GDM1 (cell line): Measurements from ENCODE around the gene ATP6V0D1.
"Not testable (repeated sequence)": the region's sequence is repeated elsewhere in the genome, so short reads cannot be mapped to it uniquely, and the experiment has no call there.

Source experiments
- DNase-seq: peaks from one replicate; lab custom pipeline; 2025; lab: John Stamatoyannopoulos, UW

ATP6V0D1 gene

DNA sequence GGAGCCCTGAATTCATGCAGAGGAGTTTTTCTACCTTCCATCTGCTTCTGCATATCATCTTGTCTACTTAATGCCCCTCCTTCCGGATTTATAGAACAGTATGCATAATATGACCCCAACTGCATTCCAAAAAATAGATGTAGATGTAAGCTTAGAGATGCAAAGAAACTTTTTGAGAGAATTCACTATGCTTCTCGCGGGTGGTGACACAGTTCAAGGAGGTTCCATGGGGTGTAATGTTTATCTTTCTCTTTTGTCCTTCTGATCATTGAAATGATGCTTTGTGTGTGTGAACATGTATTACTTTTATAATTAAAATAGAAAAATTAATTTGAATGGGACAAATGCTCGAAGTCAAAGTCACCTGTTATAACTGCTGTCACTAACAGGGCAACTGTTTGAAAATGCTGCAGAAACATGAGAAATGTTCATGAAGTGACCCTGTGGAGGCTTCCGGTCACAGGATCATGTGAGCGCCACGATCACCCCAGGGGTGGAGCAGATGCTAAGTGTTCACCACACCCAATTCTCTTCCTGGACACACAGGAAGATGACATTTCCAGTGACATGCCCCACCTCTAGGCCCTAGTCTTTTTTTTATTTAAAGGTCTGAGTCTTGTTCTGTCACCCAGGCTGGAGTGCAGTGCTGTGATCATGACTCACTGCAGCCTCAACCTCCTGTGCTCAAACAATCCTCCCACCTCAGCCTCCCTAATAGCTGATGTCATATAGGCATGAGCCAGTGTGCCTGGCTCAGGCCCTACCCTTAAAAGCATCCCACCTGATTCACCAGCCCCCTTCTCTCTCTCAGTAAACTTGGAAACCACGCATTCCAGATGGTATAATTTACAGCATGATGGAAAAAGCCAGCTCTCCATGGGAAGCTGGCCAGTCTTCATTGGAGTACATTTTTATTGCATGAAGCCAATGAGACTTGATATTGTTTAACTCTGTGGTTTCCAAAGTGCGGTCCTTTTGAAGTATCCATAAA is 23.4 kb upstream of the ATP6V0D1 start:
- no peak for DNase-seq

DNA sequence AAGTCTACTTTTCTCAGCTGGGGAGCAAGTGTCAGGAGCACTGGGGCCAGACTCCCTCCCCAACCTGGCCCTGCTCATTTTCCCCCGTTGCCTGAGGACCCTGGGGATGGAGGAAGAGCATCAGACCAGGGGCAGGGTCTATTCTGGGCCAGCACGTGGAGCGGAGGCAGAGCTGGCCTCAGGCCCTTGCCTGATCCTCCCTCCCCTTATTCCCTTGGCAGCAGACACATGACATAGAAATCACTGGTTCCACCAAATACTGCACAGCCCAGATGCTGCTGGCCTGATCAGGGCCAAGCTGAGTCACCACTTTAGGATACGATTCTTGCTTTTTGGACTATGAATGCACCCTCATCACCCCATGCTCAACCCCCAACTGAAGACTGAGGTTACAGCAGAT is 18.1 kb upstream of the ATP6V0D1 start:
- no peak for DNase-seq

DNA sequence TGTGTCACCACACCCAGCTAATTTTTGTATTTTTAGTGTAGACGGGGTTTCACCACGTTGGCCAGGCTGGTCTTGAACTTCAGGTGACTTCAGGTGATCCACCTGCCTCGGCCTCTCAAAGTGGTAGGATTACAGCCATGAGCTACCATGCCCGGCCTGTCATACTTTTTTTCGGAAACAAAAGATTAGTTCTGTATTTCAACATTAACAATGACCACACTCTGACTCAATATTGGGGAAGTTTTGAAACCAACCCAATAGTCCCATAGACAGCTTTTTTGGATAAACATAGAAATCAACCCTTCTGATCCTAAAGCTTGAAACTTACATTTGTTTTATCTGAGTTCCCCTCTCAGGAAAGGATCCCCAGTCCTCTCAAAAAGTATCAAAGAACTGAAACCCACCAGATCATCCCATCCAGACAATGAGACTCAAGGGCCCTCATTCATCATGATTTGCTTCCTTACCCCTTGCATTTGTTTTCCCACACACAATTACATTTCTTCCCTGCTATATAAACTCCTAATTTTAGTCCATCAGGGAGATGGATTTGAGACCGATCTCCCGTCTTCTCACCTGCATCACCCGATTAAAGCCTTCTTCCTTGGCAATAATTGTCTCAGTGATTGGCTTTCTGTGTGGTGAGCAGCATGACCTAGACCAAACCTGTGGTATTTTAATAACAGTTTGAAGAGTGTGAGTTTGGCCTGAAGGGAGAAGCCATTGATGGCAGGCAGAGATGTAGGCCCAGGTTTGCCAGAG is 9.6 kb upstream of the ATP6V0D1 start:
- no peak for DNase-seq

DNA sequence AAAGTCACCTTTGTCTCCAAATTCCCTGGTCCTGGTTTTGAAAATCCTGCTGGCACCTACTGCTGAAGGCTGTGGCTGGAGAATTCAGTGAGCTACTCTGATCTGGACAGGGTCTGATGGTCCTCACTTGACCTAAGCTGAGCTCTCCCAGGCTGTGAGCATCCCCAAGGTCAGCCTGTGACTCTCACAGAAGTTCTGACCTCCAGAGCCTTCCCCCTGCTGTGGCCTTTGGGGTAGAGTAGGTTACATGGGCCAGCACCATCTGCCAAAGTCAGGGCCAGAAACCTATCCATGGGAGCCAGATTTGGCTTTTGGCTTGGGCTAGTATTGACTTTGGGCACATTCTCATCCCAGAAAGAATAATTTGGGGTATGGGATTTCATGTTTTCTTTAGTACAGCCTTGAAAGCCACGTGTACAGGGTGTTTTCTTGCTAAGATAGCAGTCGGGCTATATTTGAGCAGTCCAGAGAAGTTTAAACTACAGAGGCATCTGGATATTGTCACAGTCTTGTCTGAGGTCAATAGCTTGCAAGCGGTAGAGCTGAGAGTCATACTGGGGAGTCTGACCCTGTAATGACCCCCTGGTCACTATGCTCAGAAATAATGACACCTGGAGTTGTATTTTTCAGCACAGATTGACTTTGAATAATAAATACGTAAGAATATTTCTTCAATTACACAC is 8.6 kb upstream of the ATP6V0D1 start:
- DNase-seq: no peak

DNA sequence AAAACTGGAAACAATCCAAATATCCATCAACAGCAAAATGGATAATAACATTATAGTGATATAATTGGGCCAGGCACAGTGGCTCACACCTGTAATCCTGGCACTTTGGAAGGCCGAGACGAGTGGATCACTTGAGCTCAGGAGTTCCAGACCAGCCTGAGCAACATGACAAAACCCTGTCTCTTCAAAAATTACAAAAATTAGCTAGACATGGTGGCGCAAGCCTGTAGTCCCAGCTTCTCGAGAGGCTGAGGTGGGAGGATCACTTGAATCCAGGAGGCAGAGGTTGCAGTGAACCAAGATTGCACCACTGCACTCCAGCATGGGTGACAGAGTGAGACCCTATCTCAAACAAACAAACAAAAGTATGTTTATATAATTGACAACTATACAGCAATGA is 6.6 kb upstream of the ATP6V0D1 start:
- not testable (repeated sequence) for DNase-seq

DNA sequence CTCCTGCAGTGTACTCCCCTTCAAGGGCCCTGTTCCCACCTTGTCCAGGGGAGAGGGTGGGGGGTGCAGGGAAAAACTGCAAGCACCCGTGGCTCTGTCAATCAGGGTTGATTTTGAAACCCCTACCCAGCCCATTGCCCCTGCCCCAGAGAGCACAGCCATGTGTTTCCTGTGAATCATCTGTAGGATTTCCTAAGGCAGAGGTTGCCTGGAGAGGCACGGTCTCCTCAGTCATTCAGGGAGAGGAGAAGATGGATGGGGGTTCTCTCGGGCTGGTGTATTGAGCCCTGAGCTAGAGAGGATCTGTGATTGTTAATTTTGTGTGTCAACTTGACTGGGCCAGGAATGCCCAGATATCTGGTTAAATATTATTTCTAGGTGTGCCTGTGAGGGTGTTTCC is 5.8 kb upstream of the ATP6V0D1 start:
- no peak for DNase-seq

DNA sequence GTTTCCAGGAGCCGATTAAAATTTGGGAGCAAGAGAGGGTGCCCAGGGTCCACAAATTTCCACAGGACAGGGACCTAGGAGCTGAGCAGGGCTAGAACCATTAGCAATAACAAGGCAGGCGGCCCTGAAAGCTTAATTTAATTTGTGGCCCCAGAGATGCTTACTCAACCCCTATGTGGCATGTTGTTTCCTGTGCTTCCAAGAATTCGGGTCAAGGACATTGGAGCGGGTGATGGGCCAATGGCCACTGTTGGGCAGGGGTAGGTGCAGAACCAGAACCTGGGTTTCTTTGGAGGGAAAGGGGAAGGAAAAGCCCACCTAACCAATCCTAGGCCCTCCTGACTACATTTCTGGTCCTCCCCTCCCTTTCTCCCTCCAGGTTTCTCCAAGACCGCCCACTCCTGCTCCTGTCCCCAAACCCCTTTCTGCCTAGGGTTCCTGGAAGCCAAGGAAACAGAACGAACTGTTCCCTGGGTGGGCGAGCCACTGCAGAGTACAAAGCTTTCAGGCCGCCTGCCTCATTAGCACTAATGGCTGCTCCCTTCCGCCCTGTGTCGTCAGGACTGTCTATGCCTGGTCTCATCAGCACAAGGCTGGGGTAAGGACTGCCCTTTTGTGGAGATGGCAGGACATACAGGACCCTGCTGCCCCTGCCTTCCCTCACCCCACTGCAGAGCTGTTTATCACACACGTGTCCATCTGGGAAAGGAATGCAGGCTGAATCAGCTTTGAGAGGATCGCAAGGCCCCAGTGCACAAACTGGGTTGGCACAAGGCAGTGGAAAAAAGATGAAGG is 3.0 kb upstream of the ATP6V0D1 start:
- no peak for DNase-seq

DNA sequence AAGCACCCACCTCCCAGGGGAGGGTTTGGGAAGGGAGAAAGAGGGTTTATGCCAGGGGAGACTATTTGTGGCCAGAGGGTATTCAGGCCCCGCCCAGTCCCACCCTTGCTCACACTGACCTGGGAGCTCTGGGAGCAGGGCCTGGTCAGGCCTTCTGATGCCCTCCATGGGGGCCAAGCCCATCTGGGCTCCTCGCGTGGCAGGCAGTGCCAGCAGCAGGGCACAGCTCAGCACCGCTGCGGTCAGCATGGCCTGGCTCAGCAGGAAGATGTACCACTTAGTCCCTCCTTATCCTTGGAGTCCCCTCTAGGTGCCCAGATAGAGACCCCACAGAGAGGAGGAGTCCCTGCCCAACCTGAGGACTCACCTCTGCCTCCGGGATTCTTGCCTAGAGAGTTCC is 2.2 kb upstream of the ATP6V0D1 start, which contains the start of gene AGRP:
TSS of gene AGRP (minus strand) at position 398 of the 400 bp plus-strand sequence. CDS start at position 249, 149 bp downstream.
- DNase-seq: no peak

DNA sequence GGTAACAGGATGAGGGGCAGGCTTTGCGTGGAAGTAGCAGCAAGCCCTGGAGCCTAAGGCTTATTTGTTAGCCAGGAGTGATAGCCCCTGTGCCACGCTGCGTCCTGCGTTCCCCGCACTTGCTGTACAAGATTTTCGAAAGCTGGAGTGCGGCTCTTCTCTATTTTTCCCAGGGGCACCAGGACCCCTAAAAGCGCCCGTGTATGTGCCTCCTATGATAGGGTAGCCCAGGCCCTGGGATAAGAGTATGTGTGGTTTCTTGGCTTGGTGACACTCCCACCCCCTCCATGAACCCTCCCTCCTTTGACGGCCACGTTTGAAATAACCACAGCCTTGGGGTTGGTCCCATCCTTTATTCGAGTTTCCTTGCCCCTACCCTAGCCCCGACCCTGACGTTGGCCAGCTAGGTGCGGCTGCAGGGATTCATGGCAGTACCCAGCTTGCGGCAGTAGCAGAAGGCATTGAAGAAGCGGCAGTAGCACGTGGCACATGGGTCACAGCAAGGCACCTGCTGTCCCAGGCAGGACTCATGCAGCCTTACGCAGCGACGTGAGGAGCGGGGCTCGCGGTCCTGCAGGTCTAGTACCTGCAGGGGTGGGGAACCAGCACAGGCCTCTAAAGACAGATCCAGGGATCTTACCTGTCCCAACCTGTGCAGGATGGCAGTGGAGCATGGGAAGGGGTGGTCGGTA is 1.4 kb upstream of the ATP6V0D1 start:
- DNase-seq: no peak

DNA sequence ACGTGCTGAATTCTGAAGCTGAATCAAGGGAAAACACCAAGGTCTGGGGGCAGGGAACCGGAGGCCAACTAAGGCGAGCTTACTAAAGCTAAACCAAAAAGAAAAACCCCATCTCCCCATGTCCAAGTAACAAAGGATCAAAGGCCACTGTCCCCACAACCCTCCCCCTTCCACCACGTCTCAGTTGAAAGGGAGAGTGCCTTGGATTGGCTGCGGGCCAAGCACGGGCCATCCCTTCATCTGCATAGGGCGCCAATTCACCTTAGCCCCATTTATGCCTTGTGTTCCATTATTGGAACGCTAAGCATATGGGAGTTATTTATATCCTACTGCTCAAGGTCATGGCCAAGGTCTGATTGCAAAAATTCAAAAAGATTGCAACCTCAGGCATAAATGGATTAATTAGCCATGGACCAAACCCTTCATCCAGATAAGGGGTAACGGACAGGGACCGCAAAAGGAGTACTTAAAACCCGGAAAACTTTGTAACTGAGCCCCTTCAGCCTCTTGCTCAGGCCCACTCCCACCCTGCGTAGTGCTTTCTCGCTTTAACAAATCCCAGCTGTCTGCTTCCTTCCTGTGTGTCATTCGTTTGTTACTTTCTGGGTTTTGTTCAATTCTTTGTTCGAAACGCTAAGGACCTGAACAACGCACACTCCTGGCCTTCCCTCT is 740 bp upstream of the ATP6V0D1 start:
- DNase-seq: no peak

DNA sequence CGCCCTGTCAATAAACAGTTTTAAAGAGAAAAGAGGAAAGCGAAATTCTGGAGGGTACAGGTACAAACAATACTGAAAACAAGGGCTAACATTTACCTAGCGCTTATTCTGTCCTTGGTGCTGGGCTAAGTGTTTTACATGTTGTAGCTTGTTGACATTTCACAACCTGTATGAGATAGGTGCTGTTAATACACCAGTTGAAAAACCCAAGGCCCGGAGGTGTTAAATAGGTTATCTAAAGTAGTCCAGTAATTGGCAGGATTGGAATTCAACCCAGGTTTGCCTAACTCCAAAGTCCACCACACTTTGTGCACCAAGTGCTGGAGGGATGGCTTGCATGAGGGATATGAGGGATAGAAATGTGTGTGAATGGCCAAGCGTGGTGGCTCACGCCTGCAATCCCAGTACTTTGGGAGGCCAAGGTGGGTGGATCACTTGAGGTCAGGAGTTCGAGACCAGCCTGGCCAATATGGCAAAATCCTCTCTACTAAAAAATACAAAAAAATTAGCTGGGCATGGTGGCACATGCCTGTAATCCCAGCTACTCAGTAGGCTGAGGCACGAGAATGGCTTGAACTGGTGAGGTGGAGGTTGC is 2.9 kb downstream of the ATP6V0D1 start:
- DNase-seq: no peak

DNA sequence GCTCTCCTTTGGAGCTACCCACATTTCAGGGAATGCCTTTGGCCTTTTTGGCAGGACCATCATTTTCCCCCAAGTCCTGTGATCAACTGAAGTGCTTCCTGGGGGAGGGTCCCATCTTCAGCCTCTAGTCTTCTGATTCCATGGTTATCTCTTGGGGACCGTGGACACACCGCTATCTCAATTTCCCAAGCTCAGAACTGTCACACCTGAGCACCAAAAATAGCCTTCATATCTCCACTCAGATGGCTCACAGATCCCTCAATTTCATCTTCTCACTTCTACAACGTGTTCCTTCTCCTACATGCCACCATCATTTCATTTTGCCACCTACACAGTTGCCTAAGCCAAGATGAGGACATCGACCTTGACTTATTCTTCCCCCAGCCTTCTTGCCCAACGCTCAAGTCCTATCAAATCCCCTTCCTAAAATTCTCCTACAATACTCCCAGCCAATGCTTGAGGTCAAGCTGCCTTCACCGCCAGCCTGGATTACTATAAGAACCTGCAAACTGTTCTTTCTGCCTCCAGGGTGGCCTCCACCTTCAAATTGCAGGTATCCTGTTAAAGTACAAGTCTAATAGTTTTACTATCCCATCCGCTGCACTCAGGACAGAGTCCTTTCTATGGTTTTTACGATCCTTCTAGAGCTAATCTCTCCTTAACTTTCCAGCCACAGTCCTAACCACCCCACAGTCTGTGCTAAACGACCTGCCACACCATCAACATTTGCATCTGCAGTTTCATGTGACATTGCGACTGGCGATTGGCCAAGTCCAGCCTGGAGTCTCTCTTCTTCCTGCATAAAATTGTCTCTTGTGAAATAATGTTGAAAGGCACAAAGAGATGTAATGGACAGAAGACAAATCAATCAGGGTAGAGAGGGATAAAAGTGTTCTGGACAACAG is 6.2 kb downstream of the ATP6V0D1 start:
- no peak for DNase-seq

DNA sequence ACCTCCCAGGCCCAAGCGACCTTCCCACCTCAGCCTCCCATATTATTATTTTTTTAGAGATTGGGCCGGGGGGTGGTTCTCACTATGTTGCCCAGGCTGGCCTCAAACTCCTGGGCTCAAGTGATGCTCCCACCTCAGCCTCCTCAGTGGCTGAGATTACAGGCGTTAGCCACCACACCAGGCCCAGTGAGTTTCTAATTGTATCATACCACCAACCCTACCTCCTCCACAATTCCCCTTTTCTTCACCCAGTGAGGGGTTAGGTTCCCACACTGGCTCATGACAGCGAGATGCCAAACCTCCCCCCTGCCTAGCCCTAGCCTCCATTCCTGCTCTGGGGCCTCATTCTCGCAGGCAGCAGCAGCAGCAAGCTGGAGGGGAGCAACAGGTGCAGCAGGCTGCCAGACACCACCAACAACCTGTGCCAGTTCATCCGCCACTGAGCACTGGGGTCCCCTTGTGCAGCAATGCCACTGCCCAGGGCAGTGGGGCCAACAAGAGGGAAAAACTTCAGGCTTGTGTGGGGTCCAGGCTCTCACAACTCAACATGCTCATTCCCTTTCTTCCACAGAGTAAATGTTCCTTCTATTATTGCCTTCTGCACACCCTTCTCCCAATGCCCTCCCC is 9.1 kb downstream of the ATP6V0D1 start:
- no peak for DNase-seq

DNA sequence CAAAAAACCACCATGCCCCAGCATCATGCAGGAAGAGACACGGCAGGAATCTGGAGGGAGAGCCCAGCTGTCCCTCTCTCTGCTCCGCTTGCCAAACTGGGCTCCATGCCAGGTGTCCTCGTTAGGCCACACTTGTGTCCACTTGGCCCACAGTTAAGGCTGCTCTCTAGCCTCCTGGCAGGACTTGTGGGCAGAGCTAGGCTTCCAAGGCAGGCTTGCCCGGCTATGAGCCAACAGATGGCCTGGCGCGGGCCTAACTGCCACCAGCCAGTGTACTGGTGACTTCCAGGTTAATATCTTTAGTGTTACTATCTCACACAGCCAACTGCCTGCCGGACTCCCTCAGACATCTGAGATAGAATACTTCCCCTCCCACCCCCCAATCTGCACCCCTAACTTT is 10.6 kb downstream of the ATP6V0D1 start:
- DNase-seq: no peak

DNA sequence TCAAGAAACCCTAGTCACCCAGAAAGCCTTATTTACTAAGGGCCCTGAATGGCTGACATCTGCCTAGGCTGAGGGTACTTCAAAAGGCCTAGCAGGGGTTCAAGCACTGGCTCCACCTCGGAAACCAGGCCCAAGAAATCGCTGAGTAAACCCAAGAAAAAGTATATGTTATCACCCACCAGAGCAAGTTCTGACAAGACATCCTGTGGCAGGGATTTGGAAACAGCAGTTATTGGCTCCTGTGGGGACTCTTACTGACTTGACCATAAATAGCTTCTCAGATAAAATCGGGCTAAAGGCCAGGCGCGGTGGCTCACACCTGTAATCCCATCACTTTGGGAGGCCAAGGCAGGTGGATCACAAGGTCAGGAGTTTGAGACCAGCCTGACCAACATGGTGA is 12.2 kb downstream of the ATP6V0D1 start:
- DNase-seq: no peak

DNA sequence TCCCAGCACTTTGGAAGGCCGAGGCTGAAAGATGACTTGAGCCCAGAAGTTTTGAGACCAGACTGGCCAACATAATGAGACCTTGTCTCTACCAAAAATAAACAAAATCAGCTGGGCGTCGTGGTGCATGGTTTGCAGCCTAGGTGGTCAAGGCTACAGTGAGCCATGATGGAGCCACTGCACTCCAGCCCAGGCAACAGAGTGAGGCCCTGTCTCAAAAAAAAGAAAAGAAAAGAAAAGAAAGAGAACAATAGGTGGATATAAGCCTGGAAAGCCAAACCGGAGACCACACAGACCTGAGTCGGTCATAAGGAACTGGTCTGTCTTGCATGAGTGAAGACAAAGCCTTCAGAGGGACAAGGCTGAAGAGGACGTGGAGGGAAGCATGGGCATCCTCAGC is 14.4 kb downstream of the ATP6V0D1 start:
- DNase-seq: no peak

DNA sequence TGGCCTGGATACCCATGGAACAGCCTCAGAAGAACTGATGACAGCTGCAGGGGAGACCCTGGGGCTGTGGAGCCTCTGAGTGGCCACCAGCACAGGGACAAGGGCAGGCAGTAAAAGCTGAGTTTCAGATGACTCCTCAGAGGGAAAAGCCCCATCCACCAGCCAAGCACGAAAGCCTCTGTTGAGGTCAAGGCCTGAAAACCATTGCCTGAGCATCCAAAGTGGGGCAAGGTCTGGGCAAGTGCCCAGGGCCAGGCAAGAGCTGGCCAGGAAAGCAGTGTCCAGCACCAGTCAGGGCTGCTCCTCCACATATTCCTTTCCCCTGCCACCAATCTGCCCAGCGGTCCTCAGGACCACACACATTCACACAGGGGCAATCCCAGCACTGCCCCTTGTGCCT is 16.4 kb downstream of the ATP6V0D1 start:
- DNase-seq: no peak

DNA sequence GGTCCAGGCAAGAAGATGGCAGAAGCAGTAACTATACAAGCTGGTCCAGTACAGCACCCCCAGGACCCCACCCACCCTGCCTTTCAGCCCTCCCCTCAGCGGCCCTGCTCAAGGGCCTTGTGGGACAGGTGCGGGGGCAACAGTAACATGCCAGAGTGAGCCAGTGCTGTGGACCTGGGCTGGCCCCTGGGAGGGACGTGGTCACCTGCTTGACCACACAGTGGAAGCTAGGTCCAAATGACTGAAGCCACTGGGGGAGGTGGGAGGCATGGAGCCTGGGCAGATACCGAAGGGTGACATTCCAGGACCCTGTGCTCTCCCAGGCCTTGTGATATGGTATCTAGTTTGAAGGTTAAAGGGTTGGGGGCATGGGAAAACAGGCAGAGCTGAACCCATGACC is 17.3 kb downstream of the ATP6V0D1 start:
- no peak for DNase-seq
